ENCODE data around the gene HSF5.

DNA sequence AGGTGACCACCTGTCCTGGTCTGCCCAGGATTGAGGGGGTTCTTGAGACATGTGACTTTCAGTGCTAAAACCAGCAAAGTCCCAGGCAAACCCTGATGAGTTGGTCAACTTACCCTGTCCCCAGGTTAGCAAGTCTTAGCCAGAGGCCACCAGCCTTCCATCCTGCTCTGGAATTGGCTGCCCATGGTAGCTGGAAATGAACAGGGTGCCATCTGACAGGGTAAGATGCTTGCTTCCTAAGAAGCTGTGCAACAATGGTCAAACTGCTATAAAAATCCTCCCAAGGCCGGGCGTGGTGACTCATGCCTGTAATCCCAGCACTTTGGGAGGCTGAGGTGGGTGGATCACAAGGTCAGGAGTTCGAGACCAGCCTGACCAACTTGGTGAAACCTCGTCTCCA, 49.1 kb upstream of the HSF5 start:
- TF ChIP-seq, protein P1, sequence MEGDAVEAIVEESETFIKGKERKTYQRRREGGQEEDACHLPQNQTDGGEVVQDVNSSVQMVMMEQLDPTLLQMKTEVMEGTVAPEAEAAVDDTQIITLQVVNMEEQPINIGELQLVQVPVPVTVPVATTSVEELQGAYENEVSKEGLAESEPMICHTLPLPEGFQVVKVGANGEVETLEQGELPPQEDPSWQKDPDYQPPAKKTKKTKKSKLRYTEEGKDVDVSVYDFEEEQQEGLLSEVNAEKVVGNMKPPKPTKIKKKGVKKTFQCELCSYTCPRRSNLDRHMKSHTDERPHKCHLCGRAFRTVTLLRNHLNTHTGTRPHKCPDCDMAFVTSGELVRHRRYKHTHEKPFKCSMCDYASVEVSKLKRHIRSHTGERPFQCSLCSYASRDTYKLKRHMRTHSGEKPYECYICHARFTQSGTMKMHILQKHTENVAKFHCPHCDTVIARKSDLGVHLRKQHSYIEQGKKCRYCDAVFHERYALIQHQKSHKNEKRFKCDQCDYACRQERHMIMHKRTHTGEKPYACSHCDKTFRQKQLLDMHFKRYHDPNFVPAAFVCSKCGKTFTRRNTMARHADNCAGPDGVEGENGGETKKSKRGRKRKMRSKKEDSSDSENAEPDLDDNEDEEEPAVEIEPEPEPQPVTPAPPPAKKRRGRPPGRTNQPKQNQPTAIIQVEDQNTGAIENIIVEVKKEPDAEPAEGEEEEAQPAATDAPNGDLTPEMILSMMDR (IDR thresholded peaks at IDR 0.05; ENCODE audit: low read length), result no peak
- TF ChIP-seq EZH2 (optimal IDR thresholded peaks at IDR 0.05; ENCODE audit: low read depth, low read length), result no peak

All from MM.1S (cell line).